ENCODE data around the gene AIFM1. TPM values are rescaled to one million over a fixed set of nuclear protein-coding genes. Genes with fewer than 3 reads are reported as not detected.

Gene AIFM1
- total and polyA plus RNA-seq, 8 donors = 2.9 to 33.5 (median 26.4) TPM

DNA sequence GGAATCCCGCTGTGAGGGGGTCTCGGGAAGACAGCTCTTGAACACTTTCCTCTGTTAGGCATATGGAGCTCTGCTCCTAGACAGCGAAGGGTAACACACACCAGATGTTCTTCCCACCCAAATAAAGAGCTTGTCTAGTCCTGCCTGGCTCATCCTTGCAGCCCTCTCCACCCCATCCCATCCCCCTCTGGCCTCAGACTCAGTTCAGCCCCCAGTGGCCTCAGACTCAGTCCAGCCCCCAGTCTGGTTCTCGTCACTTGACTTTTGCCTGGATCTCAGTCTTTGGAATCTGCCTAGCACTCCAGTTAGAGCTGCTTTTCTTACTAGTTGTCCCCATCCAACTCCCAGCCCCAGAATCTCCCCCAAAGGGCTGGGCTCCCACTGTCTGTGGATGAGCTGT lies 21.0 kb upstream of the AIFM1 start:
- TF ChIP-seq, protein P1, sequence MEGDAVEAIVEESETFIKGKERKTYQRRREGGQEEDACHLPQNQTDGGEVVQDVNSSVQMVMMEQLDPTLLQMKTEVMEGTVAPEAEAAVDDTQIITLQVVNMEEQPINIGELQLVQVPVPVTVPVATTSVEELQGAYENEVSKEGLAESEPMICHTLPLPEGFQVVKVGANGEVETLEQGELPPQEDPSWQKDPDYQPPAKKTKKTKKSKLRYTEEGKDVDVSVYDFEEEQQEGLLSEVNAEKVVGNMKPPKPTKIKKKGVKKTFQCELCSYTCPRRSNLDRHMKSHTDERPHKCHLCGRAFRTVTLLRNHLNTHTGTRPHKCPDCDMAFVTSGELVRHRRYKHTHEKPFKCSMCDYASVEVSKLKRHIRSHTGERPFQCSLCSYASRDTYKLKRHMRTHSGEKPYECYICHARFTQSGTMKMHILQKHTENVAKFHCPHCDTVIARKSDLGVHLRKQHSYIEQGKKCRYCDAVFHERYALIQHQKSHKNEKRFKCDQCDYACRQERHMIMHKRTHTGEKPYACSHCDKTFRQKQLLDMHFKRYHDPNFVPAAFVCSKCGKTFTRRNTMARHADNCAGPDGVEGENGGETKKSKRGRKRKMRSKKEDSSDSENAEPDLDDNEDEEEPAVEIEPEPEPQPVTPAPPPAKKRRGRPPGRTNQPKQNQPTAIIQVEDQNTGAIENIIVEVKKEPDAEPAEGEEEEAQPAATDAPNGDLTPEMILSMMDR (IDR thresholded peaks at IDR 0.05) = no peak
- TF ChIP-seq POLR2A (IDR thresholded peaks at IDR 0.05) = no peak
- TF ChIP-seq EP300 (IDR thresholded peaks at IDR 0.05) = no peak
- no peak for TF ChIP-seq POLR2AphosphoS5 (IDR thresholded peaks at IDR 0.05)

DNA sequence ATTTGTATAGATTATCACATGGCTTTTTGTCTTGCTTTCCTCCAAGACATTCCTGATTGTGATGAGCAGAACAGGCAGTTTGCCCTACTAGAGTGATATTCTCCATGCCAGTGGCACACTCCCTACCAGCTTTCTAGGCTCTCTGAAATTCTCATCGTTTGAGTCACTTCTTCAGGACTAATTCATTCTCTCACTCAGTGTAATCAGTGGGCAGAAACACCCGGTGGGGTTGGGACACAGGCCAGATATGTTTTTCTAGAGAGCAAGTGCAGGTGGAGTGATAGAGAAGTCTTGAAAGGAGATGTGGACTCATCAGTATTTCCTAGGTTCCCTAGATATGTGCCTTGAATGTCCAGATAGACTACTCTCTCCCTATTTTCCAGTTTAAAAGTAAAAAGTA lies 19.2 kb upstream of the AIFM1 start:
- H3K27me3 ChIP-seq = no peaks in the 10 kb centered on the region
- H3K4me1 ChIP-seq = no peaks in the 10 kb centered on the region
- TF ChIP-seq, protein P1 (IDR thresholded peaks at IDR 0.05) = no peak
- no peak for TF ChIP-seq EP300 (IDR thresholded peaks at IDR 0.05)
- no peaks in the 10 kb centered on the region for H3K9me3 ChIP-seq
- H3K4me3 ChIP-seq = no peak overlapping the region
- H3K27ac ChIP-seq = no peak overlapping the region
- intact Hi-C loops (cut with DNase I; ENCODE audit: low total_unique reads) = no loop called here
- no peak for DNase-seq
- 34 to 58% (median 40%) methylated on average over 2 of the region's 2 CpGs for WGBS, 5 donors
- no peaks in the 10 kb centered on the region for H3K36me3 ChIP-seq

More for the DNA sequence above, 21.0 kb upstream of the AIFM1 start:
- H3K27ac ChIP-seq = no peak overlapping the region
- intact Hi-C loops (cut with DNase I; ENCODE audit: low total_unique reads) = no loop called here
- H3K9me3 ChIP-seq = no peaks in the 10 kb centered on the region
- no peaks in the 10 kb centered on the region for H3K36me3 ChIP-seq
- no peaks in the 10 kb centered on the region for H3K4me1 ChIP-seq
- no peak overlapping the region for H3K4me3 ChIP-seq
- peak in 1 of 2 donors; percentile 81 for DNase-seq
- 55 to 88% (median 78%) methylated on average over 4 of the region's 4 CpGs for WGBS, 5 donors
- no peaks in the 10 kb centered on the region for H3K27me3 ChIP-seq

DNA sequence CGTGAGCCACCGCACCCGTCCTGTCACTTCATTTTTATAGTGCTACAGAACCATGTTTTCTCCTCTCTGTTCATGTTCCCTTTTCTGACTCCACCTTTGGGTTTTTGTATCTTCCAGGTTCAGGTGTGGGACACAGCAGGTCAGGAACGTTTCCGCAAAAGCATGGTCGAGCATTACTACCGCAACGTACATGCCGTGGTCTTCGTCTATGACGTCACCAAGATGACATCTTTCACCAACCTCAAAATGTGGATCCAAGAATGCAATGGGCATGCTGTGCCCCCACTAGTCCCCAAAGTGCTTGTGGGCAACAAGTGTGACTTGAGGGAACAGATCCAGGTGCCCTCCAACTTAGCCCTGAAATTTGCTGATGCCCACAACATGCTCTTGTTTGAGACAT lies 18.5 kb upstream of the AIFM1 start:
- no peak overlapping the region for H3K27ac ChIP-seq
- H3K36me3 ChIP-seq = no peaks in the 10 kb centered on the region
- 85 to 96% (median 89%) methylated on average over 11 of the region's 11 CpGs for WGBS, 5 donors
- no peaks in the 10 kb centered on the region for H3K4me1 ChIP-seq
- intact Hi-C loops (cut with DNase I; ENCODE audit: low total_unique reads) = no loop called here
- H3K27me3 ChIP-seq = no peaks in the 10 kb centered on the region
- no peaks in the 10 kb centered on the region for H3K9me3 ChIP-seq
- TF ChIP-seq POLR2A (IDR thresholded peaks at IDR 0.05) (no peak), EP300 (IDR thresholded peaks at IDR 0.05) (no peak), POLR2AphosphoS5 (IDR thresholded peaks at IDR 0.05) (no peak)
- TF ChIP-seq, protein P1 (IDR thresholded peaks at IDR 0.05) = no peak
- DNase-seq = no peak
- no peak overlapping the region for H3K4me3 ChIP-seq

DNA sequence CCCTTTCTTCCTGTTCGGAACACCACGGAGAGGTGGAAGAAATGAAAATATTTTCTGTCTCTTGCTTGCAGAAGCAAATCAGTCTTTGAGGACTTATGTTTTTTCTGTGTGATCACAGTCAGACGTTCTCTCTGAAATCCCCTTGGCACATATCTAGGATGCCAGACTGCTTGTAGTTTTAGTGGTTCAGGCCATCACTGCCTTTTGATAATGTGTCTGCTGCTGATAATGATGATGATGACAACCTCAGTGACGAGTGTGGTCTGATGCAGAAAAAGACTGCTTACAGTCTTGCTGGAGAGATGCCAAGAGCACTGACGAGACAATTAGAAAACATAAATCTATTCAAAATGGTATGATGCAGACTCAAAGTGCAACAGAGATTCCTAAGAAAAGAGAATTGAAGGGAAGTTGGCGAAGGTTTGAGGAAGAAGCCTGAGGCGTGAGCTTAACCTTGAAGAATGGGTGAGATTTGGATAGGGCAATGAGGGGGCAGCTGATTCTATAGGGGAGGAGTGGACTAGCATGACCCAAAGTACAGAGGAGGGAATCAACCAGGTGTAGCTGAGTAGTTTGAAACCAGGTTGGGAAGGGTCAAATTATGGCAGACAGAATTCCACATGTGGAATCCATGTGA lies 14.1 kb upstream of the AIFM1 start:
- no peaks in the 10 kb centered on the region for H3K36me3 ChIP-seq
- intact Hi-C loops (cut with DNase I; ENCODE audit: low total_unique reads) = no loop called here
- WGBS, 5 donors = 56 to 67% (median 60%) methylated on average over 7 of the region's 7 CpGs

More for the DNA sequence above, 14.1 kb upstream of the AIFM1 start:
- Histone ChIP-seq H3K27me3 (no peaks in the 10 kb centered on the region), H3K9me3 (no peaks in the 10 kb centered on the region), H3K27ac (no peak overlapping the region), H3K4me3 (no peak overlapping the region), H3K4me1 (peaks cover 0 to 2% (median 0%) of the 10 kb centered on the region in 4 donors)
- TF ChIP-seq EP300 (IDR thresholded peaks at IDR 0.05) = no peak
- no peak for TF ChIP-seq POLR2A (IDR thresholded peaks at IDR 0.05)
- TF ChIP-seq, protein P1 (IDR thresholded peaks at IDR 0.05) = no peak
- TF ChIP-seq POLR2AphosphoS5 (IDR thresholded peaks at IDR 0.05) = no peak
- no peak for DNase-seq
